Colonic mucosa (tissue), 4 donors: ENCODE measurements around the gene IGLL5. TPM values are rescaled to one million over a fixed set of nuclear protein-coding genes. Genes with fewer than 3 reads are reported as not detected.

ENCODE experiments used
- DNase-seq: peaks from one replicate; pipeline ENCODE4 v3.0.0-alpha.2; 2020
- H3K27ac ChIP-seq: fragments of 200-600 bp; one replicate; pipeline ENCODE4 v1.8.0; 2021
- H3K27me3 ChIP-seq: fragments of 200-600 bp; one replicate; pipeline ENCODE4 v1.8.0; 2021
- H3K36me3 ChIP-seq: fragments of 200-600 bp; one replicate; pipeline ENCODE4 v1.8.0; 2021
- H3K4me1 ChIP-seq: fragments of 200-600 bp; one replicate; pipeline ENCODE4 v1.8.0; 2021; ENCODE audit warnings: mild to moderate bottlenecking
- H3K4me3 ChIP-seq: fragments of 200-600 bp; one replicate; pipeline ENCODE4 v1.8.0; 2021
- H3K9ac ChIP-seq, 2 donors: one replicate each; pipeline ENCODE4 v1.7.0; 2013; ENCODE audit warnings: control low read depth in 2 of 2, low read depth in 2 of 2, low read length in 2 of 2
- H3K9me3 ChIP-seq: fragments of 200-600 bp; one replicate; pipeline ENCODE4 v1.8.0; 2021
- intact Hi-C: fragments of 100-400 bp; cut with DNase I; formaldehyde crosslinking; loops from one replicate; pipeline ENCODE4 v1.14.1; 2022
- total RNA-seq, 2 donors: library from RNA; stranded (reverse); fragmentation: NEBNext Ultra II Directional in 1 of 2; extraction: Animal tissue kit (Norgen Biotek cat#: 25700) in 1 of 2; gene quantifications; one replicate each; pipeline ENCODE4 v1.2.1, GENCODE V29; 2021
- TF ChIP-seq, protein P1 (sequence below): fragments of 200-600 bp; IDR thresholded peaks from one replicate; pipeline ENCODE4 v1.8.0; 2022; ENCODE audit warnings: antibody characterized with exemption, mild to moderate bottlenecking
- donor health status: healthy.
- donor health status: DM: no; HTN: no; CAD: no.
- donor health status: DM: no; HTN: no; CAD: no.

IGLL5 gene
- total RNA-seq = 10 to 100 TPM; 18.8 to 29.2 TPM

DNA sequence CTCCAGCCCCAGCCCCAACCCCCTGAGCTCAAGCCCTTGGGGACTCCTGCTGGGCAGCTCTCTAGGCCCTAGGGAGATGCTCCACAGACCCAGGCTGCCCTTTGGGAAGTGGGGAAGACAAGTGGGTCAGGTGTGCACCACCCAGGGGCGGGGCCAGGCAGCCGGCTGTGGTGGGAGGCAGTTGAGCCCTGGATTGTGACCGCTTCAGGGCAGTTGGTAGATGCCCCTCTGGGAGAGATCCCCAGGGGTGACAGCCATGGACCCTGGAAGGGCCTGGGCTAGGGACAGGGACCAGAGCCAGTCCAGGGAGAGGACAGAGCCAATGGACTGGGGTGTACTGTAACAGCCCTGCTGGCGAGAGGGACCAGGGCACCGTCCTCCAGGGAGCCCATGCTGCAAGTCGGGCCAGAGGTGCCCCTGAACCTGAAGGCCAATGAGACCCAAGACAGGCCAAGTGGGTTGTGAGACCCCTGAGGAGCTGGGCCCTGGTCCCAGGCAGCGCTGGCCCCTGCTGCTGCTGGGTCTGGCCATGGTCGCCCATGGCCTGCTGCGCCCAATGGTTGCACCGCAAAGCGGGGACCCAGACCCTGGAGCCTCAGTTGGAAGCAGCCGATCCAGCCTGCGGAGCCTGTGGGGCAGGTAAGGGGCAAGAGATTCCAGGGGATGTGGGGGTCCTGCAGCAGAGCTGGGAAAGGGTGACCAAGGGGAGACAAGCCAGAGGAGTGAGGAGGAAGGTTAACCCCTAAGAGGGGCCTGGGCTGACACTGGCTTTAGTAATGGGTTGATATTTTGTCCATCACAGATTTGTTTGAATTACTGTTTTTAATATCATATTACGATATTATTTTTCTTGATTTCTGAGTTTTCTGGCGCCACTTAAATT is at the start of gene IGLL5:
TSS of gene IGLL5 (plus strand) at position 196 of the 883 bp plus-strand sequence. CDS start at position 434, 238 bp downstream.
- intact Hi-C loops = no loop called here

DNA sequence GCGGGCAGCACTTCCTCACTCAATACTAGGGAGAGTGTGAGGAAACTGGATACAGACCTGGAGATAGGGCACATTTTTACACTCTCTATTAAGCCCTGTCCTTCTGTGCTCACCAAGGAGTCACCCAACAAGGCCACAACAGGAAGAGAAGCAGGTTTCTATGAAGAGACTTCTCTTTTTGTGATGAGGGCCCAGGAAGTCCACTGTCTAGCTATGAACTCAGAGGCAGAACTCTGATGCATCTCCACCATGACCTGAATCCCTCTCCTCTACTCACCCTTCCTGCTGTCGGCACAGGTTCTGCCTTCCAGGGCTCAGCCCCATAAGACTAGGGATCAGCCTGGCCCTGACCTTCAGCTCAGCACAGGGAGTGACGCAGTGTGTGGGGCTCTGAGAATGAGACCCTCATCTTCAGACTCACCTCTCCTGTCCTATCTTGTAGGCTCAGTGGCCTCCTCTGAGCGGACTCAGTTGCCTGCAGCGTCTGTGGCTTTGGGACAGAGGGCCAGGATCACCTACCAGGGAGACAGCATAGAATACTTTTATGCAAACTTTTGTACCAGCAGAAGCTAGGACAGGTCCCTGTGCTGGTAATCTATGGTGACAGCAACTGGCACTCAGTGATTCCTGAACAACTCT is 49.3 kb upstream of the IGLL5 start:
- no peaks in the 10 kb centered on the region for H3K36me3 ChIP-seq
- DNase-seq = no peak
- H3K9ac ChIP-seq = no peak overlapping the region
- H3K27ac ChIP-seq = no peak overlapping the region
- TF ChIP-seq, protein P1, sequence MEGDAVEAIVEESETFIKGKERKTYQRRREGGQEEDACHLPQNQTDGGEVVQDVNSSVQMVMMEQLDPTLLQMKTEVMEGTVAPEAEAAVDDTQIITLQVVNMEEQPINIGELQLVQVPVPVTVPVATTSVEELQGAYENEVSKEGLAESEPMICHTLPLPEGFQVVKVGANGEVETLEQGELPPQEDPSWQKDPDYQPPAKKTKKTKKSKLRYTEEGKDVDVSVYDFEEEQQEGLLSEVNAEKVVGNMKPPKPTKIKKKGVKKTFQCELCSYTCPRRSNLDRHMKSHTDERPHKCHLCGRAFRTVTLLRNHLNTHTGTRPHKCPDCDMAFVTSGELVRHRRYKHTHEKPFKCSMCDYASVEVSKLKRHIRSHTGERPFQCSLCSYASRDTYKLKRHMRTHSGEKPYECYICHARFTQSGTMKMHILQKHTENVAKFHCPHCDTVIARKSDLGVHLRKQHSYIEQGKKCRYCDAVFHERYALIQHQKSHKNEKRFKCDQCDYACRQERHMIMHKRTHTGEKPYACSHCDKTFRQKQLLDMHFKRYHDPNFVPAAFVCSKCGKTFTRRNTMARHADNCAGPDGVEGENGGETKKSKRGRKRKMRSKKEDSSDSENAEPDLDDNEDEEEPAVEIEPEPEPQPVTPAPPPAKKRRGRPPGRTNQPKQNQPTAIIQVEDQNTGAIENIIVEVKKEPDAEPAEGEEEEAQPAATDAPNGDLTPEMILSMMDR = no peak
- no peaks in the 10 kb centered on the region for H3K4me1 ChIP-seq
- no peaks in the 10 kb centered on the region for H3K27me3 ChIP-seq
- no peaks in the 10 kb centered on the region for H3K9me3 ChIP-seq
- no peak overlapping the region for H3K4me3 ChIP-seq
- intact Hi-C loops = no loop called here

More for the DNA sequence above, at the start of gene IGLL5:
- Histone ChIP-seq H3K9ac (peak within 1 kb of the TSS in 1 of 2 donors; percentile 41), H3K36me3 (no peaks in the 10 kb centered on the region), H3K27ac (no peak within 1 kb of the TSS), H3K27me3 (no peaks in the 10 kb centered on the region), H3K9me3 (no peaks in the 10 kb centered on the region), H3K4me1 (no peaks in the 10 kb centered on the region), H3K4me3 (no peak within 1 kb of the TSS)
- TF ChIP-seq, protein P1 = no peak
- DNase-seq = no peak

DNA sequence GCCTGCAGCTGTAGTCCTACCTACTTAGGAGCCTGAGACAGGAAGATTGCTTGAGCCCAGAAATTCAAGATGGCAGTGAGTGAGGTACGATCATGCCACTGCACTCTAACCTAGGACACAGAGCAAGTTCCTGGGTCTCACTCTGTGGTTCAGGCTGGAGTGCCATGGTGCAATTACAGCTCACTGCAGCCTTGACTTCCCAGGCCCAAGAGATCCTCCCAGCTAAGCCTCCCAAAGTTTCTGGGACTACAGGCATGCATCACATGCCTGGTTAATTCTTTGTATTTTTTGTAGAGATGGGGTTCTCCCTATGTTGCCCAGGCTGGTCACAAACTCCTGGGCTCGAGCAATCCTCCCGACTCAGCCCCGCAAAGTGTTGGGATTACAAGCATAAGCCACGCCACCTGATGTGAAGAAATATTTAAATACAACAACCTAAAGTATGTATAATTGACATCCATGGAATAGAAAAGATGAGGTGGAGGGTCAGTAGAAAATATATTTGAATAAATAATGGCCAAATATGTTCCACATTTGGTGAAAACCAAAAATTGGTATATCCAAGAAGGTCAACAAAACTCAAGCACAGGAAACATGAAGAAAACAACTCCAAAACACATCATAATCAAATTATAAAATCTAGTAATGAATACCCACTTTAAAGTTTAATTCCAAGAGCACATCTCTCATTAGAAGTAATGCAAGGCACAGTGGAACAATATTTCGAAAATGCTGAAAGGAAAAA is 47.9 kb upstream of the IGLL5 start:
- Histone ChIP-seq H3K36me3 (no peaks in the 10 kb centered on the region), H3K27ac (no peak overlapping the region), H3K9ac (no peak overlapping the region), H3K27me3 (no peaks in the 10 kb centered on the region), H3K4me3 (no peak overlapping the region), H3K4me1 (no peaks in the 10 kb centered on the region), H3K9me3 (no peaks in the 10 kb centered on the region)
- intact Hi-C loops = no loop called here
- TF ChIP-seq, protein P1 = no peak
- DNase-seq = no peak

DNA sequence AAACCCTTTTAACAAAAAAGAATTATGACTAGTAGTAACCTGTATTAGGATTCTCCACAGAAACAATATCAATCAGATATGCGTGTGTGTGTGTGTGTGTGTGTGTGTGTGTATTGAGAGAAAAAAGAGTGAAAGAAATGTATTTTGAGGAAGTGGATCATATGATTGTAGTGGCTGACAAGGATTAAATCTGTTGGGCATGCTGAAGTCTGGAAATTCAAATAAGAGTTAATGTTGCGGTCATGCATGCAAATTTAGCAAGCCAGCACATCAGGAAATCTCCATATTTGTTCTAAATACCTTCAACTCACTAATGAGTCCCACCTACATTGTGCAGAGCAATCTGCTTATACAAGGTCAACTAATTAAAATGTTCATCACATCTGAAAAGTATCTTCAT is 46.8 kb upstream of the IGLL5 start:
- Histone ChIP-seq H3K27me3 (no peaks in the 10 kb centered on the region), H3K4me1 (no peaks in the 10 kb centered on the region), H3K36me3 (no peaks in the 10 kb centered on the region), H3K9me3 (no peaks in the 10 kb centered on the region), H3K27ac (no peak overlapping the region), H3K4me3 (no peak overlapping the region), H3K9ac (no peak overlapping the region)
- intact Hi-C loops = no loop called here
- no peak for DNase-seq
- TF ChIP-seq, protein P1 = no peak

DNA sequence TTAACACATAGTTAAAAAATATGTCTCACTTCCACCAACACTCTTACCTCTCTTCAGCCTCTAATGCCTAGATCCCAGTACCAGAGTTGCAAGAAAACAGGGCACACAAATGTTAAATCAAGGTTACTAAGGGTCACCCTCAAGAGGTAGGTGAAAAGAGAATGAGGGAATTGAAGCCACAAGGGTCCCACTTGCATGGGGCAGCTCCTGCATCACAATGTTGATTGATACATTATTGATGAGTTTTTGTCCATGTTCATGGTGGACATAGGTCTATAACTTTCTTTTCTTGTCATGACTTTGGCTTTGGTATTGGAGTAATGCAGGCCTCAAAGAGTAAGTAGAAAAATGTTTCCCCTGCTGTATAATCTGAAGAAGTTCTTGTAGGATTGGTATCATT is 46.0 kb upstream of the IGLL5 start:
- H3K4me1 ChIP-seq = no peaks in the 10 kb centered on the region
- DNase-seq = no peak
- intact Hi-C loops = no loop called here
- no peak overlapping the region for H3K9ac ChIP-seq
- no peaks in the 10 kb centered on the region for H3K27me3 ChIP-seq
- H3K27ac ChIP-seq = no peak overlapping the region
- TF ChIP-seq, protein P1 = no peak
- no peaks in the 10 kb centered on the region for H3K9me3 ChIP-seq
- H3K36me3 ChIP-seq = no peaks in the 10 kb centered on the region
- H3K4me3 ChIP-seq = no peak overlapping the region
